ENCODE results near the gene MRPL2.

DNA sequence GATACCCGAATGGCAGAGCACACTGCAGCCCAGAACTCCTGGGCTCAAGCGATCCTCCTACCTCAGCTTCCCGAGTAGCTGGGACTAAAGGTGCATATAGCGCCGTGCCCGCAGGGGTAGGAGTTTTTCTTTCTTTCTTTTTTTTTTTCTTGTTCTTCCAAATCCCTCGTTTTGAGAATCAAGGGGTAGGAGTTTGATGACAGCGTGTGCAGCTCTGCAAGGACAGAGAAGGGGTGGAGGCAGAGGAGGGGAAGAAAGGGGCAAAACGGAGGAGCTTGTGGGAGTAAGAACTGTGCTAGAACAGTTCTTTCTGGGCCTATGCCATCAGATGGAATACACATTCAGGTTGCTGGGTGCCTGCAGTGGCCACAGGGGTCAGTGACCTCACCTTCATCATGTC lies 22.5 kb downstream of the MRPL2 start:
- TF ChIP-seq POLR2A (IDR thresholded peaks at IDR 0.05): no peak
- TF ChIP-seq, protein P1, sequence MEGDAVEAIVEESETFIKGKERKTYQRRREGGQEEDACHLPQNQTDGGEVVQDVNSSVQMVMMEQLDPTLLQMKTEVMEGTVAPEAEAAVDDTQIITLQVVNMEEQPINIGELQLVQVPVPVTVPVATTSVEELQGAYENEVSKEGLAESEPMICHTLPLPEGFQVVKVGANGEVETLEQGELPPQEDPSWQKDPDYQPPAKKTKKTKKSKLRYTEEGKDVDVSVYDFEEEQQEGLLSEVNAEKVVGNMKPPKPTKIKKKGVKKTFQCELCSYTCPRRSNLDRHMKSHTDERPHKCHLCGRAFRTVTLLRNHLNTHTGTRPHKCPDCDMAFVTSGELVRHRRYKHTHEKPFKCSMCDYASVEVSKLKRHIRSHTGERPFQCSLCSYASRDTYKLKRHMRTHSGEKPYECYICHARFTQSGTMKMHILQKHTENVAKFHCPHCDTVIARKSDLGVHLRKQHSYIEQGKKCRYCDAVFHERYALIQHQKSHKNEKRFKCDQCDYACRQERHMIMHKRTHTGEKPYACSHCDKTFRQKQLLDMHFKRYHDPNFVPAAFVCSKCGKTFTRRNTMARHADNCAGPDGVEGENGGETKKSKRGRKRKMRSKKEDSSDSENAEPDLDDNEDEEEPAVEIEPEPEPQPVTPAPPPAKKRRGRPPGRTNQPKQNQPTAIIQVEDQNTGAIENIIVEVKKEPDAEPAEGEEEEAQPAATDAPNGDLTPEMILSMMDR (IDR thresholded peaks at IDR 0.05): no peak

Data from uterus (tissue), 2 donors.